Ishikawa (cell line): ENCODE measurements around the gene PPP2R2D.

ENCODE experiments used
- CEBPB ChIP-seq: IDR thresholded peaks from 2 replicates; pipeline ENCODE4 v1.6.1; 2012
- CREB1 ChIP-seq: IDR thresholded peaks from 2 replicates; pipeline ENCODE4 v1.6.1; 2012; ENCODE audit warnings: low read depth
- EGR1 ChIP-seq: IDR thresholded peaks from 2 replicates; pipeline ENCODE4 v1.6.1; 2012
- EP300 ChIP-seq: IDR thresholded peaks from 2 replicates; pipeline ENCODE4 v1.6.1; 2012; ENCODE audit warnings: borderline replicate concordance
- FOXM1 ChIP-seq: IDR thresholded peaks from 2 replicates; pipeline ENCODE4 v1.6.1; 2012; ENCODE audit warnings: low read depth, borderline replicate concordance
- MAX ChIP-seq: IDR thresholded peaks from 2 replicates; pipeline ENCODE4 v1.6.1; 2012
- NFIC ChIP-seq: IDR thresholded peaks from 2 replicates; pipeline ENCODE4 v1.6.1; 2012
- RAD21 ChIP-seq: IDR thresholded peaks from 2 replicates; pipeline ENCODE4 v1.6.1; 2012; ENCODE audit warnings: low read depth
- TAF1 ChIP-seq: IDR thresholded peaks from 2 replicates; pipeline ENCODE4 v1.6.1; 2012; ENCODE audit warnings: low read depth, mild to moderate bottlenecking
- TEAD4 ChIP-seq: IDR thresholded peaks from 2 replicates; pipeline ENCODE4 v1.6.1; 2012
- USF1 ChIP-seq: IDR thresholded peaks from 2 replicates; pipeline ENCODE4 v1.6.1; 2012
- YY1 ChIP-seq: IDR thresholded peaks from 2 replicates; pipeline ENCODE4 v1.6.1; 2012; ENCODE audit warnings: low read depth
- ZBTB7A ChIP-seq: IDR thresholded peaks from 2 replicates; pipeline ENCODE4 v1.6.1; 2012; ENCODE audit warnings: low read depth
- TF ChIP-seq, protein P1 (sequence below): IDR thresholded peaks from 2 replicates; pipeline ENCODE4 v1.6.1; 2012; ENCODE audit warnings: low read depth, mild to moderate bottlenecking

DNA sequence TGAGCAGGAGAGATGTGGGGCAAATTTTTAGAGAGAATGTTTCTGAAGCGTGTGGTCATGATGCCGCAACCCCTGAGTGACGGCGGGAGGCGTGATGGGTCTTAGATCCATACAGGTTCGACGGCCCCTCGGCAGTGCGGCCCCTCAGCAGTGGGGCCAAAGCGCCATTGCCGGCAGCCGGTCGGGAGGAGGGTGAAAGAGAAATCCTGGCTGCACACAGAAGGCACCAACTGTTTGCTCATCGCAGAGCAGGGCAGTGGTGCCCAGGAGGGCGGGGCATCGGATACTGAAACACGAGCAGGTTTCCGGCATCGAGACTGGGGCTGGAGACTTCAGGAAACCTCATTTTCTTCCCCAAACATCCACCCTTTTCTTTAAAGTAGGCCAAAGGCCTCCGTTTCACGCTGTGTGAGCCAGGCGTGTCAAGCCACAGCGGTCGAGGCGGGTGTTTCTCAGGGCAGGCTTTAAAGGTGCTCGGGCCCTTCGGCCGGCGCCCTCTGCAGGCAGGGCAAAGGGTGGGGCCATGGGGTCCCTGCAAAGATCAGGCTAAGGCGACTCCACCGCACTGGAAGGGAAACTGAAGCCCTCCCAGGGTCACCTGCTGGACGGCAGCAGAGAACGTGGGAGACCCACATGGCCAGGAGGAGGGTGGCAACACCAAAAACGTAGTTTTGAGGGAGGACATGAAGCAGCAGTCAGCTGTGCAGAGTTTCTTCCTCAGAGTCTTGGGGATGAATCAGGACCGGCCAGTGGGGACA lies 42.0 kb upstream of the PPP2R2D start:
- TF ChIP-seq EP300 = no peak
- no peak for TF ChIP-seq RAD21
- TF ChIP-seq, protein P1, sequence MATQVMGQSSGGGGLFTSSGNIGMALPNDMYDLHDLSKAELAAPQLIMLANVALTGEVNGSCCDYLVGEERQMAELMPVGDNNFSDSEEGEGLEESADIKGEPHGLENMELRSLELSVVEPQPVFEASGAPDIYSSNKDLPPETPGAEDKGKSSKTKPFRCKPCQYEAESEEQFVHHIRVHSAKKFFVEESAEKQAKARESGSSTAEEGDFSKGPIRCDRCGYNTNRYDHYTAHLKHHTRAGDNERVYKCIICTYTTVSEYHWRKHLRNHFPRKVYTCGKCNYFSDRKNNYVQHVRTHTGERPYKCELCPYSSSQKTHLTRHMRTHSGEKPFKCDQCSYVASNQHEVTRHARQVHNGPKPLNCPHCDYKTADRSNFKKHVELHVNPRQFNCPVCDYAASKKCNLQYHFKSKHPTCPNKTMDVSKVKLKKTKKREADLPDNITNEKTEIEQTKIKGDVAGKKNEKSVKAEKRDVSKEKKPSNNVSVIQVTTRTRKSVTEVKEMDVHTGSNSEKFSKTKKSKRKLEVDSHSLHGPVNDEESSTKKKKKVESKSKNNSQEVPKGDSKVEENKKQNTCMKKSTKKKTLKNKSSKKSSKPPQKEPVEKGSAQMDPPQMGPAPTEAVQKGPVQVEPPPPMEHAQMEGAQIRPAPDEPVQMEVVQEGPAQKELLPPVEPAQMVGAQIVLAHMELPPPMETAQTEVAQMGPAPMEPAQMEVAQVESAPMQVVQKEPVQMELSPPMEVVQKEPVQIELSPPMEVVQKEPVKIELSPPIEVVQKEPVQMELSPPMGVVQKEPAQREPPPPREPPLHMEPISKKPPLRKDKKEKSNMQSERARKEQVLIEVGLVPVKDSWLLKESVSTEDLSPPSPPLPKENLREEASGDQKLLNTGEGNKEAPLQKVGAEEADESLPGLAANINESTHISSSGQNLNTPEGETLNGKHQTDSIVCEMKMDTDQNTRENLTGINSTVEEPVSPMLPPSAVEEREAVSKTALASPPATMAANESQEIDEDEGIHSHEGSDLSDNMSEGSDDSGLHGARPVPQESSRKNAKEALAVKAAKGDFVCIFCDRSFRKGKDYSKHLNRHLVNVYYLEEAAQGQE = no peak
- TF ChIP-seq ZBTB7A = no peak
- TF ChIP-seq CEBPB = no peak
- no peak for TF ChIP-seq MAX
- no peak for TF ChIP-seq FOXM1
- no peak for TF ChIP-seq TAF1
- TF ChIP-seq CREB1 = no peak
- no peak for TF ChIP-seq YY1
- no peak for TF ChIP-seq NFIC
- TF ChIP-seq USF1 = no peak
- no peak for TF ChIP-seq EGR1
- no peak for TF ChIP-seq TEAD4
